ENCODE data around the gene EPB41L1.

EPB41L1 gene

GRCh38 chr20:36154700-36155628, at the start of gene EPB41L1:
EPB41L1 (plus strand) TSS chr20:36154740; CDS start chr20:36173778, 19,038 bp downstream.
- no peak for TF ChIP-seq CTBP1 (IDR thresholded peaks at IDR 0.05; ENCODE audit: borderline replicate concordance)
- TF ChIP-seq FOXK2 (IDR thresholded peaks at IDR 0.05), result no peak
- TF ChIP-seq ZNF384 (IDR thresholded peaks at IDR 0.05), result no peak
- TF ChIP-seq SP1 (IDR thresholded peaks at IDR 0.05), result no peak
- ChIA-PET POLR2A (no interaction called here), CTCF (interaction anchor here (1.3 to 2.1 kb wide), 3 partner anchors 44 to 162 kb away, joined by 3 to 18 read pairs (median 4); no protein-coding TSS in a partner anchor)
- peak; percentile 30 for DNase-seq (ENCODE audit: extremely low spot score)

GRCh38 chr20:36104856-36105255, 49.7 kb upstream of the EPB41L1 start:
- POLR2A ChIA-PET, result no interaction called here
- CTCF ChIA-PET, result no interaction called here
- no peak for TF ChIP-seq ARNT (IDR thresholded peaks at IDR 0.05)
- no peak for TF ChIP-seq SP1 (IDR thresholded peaks at IDR 0.05)
- TF ChIP-seq LEF1 (IDR thresholded peaks at IDR 0.05; ENCODE audit: borderline replicate concordance), result no peak
- TF ChIP-seq PKNOX1 (IDR thresholded peaks at IDR 0.05), result no peak
- no peak for TF ChIP-seq FOXM1 (IDR thresholded peaks at IDR 0.05; ENCODE audit: borderline replicate concordance)
- no peak for TF ChIP-seq SUZ12 (IDR thresholded peaks at IDR 0.05)
- TF ChIP-seq NFRKB (IDR thresholded peaks at IDR 0.05), result no peak
- TF ChIP-seq CTBP1 (IDR thresholded peaks at IDR 0.05; ENCODE audit: borderline replicate concordance), result no peak
- TF ChIP-seq FOXK2 (IDR thresholded peaks at IDR 0.05), result no peak
- no peak for DNase-seq (ENCODE audit: extremely low spot score)

GRCh38 chr20:36105711-36106226, 48.8 kb upstream of the EPB41L1 start:
- POLR2A ChIA-PET, result no interaction called here
- CTCF ChIA-PET, result no interaction called here

GRCh38 chr20:36106606-36107005, 47.9 kb upstream of the EPB41L1 start:
- no peak for DNase-seq (ENCODE audit: extremely low spot score)
- ChIA-PET POLR2A (no interaction called here), CTCF (no interaction called here)
- TF ChIP-seq HDGF (IDR thresholded peaks at IDR 0.05; ENCODE audit: borderline replicate concordance) (no peak), ZNF384 (IDR thresholded peaks at IDR 0.05) (no peak), NFRKB (IDR thresholded peaks at IDR 0.05) (no peak), L3MBTL2 (conservative IDR thresholded peaks at IDR 0.05) (no peak), SP1 (IDR thresholded peaks at IDR 0.05) (no peak), FOXM1 (IDR thresholded peaks at IDR 0.05; ENCODE audit: borderline replicate concordance) (no peak), TARDBP (IDR thresholded peaks at IDR 0.05) (no peak), FOXK2 (IDR thresholded peaks at IDR 0.05) (no peak), BHLHE40 (IDR thresholded peaks at IDR 0.05; ENCODE audit: borderline replicate concordance) (no peak), ELF4 (IDR thresholded peaks at IDR 0.05) (no peak), FOXA1 (IDR thresholded peaks at IDR 0.05) (no peak), LEF1 (IDR thresholded peaks at IDR 0.05; ENCODE audit: borderline replicate concordance) (no peak), PKNOX1 (IDR thresholded peaks at IDR 0.05) (no peak), SUZ12 (IDR thresholded peaks at IDR 0.05) (no peak)

More at GRCh38 chr20:36105711-36106226, 48.8 kb upstream of the EPB41L1 start:
- TF ChIP-seq CTBP1 (IDR thresholded peaks at IDR 0.05; ENCODE audit: borderline replicate concordance) (no peak), ARNT (IDR thresholded peaks at IDR 0.05) (no peak), L3MBTL2 (conservative IDR thresholded peaks at IDR 0.05) (no peak), PKNOX1 (IDR thresholded peaks at IDR 0.05) (no peak), FOXM1 (IDR thresholded peaks at IDR 0.05; ENCODE audit: borderline replicate concordance) (no peak), FOXK2 (IDR thresholded peaks at IDR 0.05) (no peak), ELF4 (IDR thresholded peaks at IDR 0.05) (no peak), FOXA1 (IDR thresholded peaks at IDR 0.05) (no peak), SP1 (IDR thresholded peaks at IDR 0.05) (no peak), ZNF384 (IDR thresholded peaks at IDR 0.05) (no peak), LEF1 (IDR thresholded peaks at IDR 0.05; ENCODE audit: borderline replicate concordance) (no peak), SUZ12 (IDR thresholded peaks at IDR 0.05) (no peak), BHLHE40 (IDR thresholded peaks at IDR 0.05; ENCODE audit: borderline replicate concordance) (no peak), TARDBP (IDR thresholded peaks at IDR 0.05) (no peak), HDGF (IDR thresholded peaks at IDR 0.05; ENCODE audit: borderline replicate concordance) (no peak), NFRKB (IDR thresholded peaks at IDR 0.05) (no peak)
- DNase-seq (ENCODE audit: extremely low spot score), result no peak

- DNase-seq (ENCODE audit: extremely low spot score), result no peak
- CTCF ChIA-PET, result interaction anchor here (0.5 kb wide), 1 partner anchor 117 kb away, joined by 3 read pairs; no protein-coding TSS in a partner anchor
- POLR2A ChIA-PET, result no interaction called here
- no peak for TF ChIP-seq ELF4 (IDR thresholded peaks at IDR 0.05)
- no peak for TF ChIP-seq TARDBP (IDR thresholded peaks at IDR 0.05)
- no peak for TF ChIP-seq BHLHE40 (IDR thresholded peaks at IDR 0.05; ENCODE audit: borderline replicate concordance)
- no peak for TF ChIP-seq NFRKB (IDR thresholded peaks at IDR 0.05)
- no peak for TF ChIP-seq PKNOX1 (IDR thresholded peaks at IDR 0.05)
- TF ChIP-seq FOXK2 (IDR thresholded peaks at IDR 0.05), result no peak
- no peak for TF ChIP-seq HDGF (IDR thresholded peaks at IDR 0.05; ENCODE audit: borderline replicate concordance)
Measured at GRCh38 chr20:36107881-36108280, 46.7 kb upstream of the EPB41L1 start.
